ENCODE data around the gene DSTYK. TPM values are rescaled to one million over a fixed set of nuclear protein-coding genes. Genes with fewer than 3 reads are reported as not detected.

Gene DSTYK
- polyA plus RNA-seq, 1 donor from 2014 or later: 12.1 TPM

- H3K27me3 ChIP-seq (ENCODE audit: insufficient read depth, low read depth, low read length): no peaks in the 10 kb centered on the region
- H3K36me3 ChIP-seq (ENCODE audit: insufficient read depth, low read length): no peaks in the 10 kb centered on the region
- no peak overlapping the region for H2AFZ ChIP-seq (ENCODE audit: low read depth, low read length)
- peaks cover 17% of the 10 kb centered on the region for H3K79me2 ChIP-seq (replicated peaks; ENCODE audit: insufficient read depth, low read length)
- H3K9me3 ChIP-seq (ENCODE audit: low read length): no peaks in the 10 kb centered on the region
- H3F3A ChIP-seq (ENCODE audit: insufficient read depth, low read length, poor library complexity, severe bottlenecking): no peaks in the 10 kb centered on the region
- no peak for TF ChIP-seq TAF1 (IDR thresholded peaks at IDR 0.05; ENCODE audit: low read depth)
- H3K9ac ChIP-seq (ENCODE audit: low read length): no peak overlapping the region
- no peaks in the 10 kb centered on the region for H4K20me1 ChIP-seq (ENCODE audit: insufficient read depth)
- H3K4me2 ChIP-seq (ENCODE audit: low read length): no peak overlapping the region
- H3K4me3 ChIP-seq (ENCODE audit: low read length): no peak overlapping the region
- no peak overlapping the region for H3K27ac ChIP-seq (ENCODE audit: low read length)
- no peaks in the 10 kb centered on the region for H3K9me2 ChIP-seq (ENCODE audit: insufficient read depth, low read length)
Measured at GRCh38 chr1:205192287-205192686, 19.2 kb downstream of the DSTYK start.

- Histone ChIP-seq H3K9me3 (ENCODE audit: low read length) (no peaks in the 10 kb centered on the region), H4K20me1 (ENCODE audit: insufficient read depth) (no peaks in the 10 kb centered on the region), H3K36me3 (ENCODE audit: insufficient read depth, low read length) (no peaks in the 10 kb centered on the region), H3K27ac (ENCODE audit: low read length) (no peak overlapping the region), H3K9me2 (ENCODE audit: insufficient read depth, low read length) (no peaks in the 10 kb centered on the region), H3K9ac (ENCODE audit: low read length) (no peak overlapping the region), H3K27me3 (ENCODE audit: insufficient read depth, low read depth, low read length) (no peaks in the 10 kb centered on the region), H2AFZ (ENCODE audit: low read depth, low read length) (no peak overlapping the region), H3K79me2 (replicated peaks; ENCODE audit: insufficient read depth, low read length) (peaks cover 17% of the 10 kb centered on the region), H3F3A (ENCODE audit: insufficient read depth, low read length, poor library complexity, severe bottlenecking) (no peaks in the 10 kb centered on the region), H3K4me2 (ENCODE audit: low read length) (no peak overlapping the region), H3K4me3 (ENCODE audit: low read length) (no peak overlapping the region)
- TF ChIP-seq TAF1 (IDR thresholded peaks at IDR 0.05; ENCODE audit: low read depth) (no peak), RAD21 (conservative IDR thresholded peaks at IDR 0.05) (no peak), MXI1 (conservative IDR thresholded peaks at IDR 0.05; ENCODE audit: poor library complexity, severe bottlenecking) (no peak), EP300 (conservative IDR thresholded peaks at IDR 0.05; ENCODE audit: poor library complexity, severe bottlenecking) (no peak), POLR2AphosphoS5 (IDR thresholded peaks at IDR 0.05) (no peak), EZH2 (IDR thresholded peaks at IDR 0.05; ENCODE audit: borderline replicate concordance, insufficient read depth, low read length, poor library complexity, severe bottlenecking) (no peak), REST (IDR thresholded peaks at IDR 0.05; ENCODE audit: borderline replicate concordance) (no peak), SMC3 (conservative IDR thresholded peaks at IDR 0.05; ENCODE audit: poor library complexity) (no peak)
- TF ChIP-seq, protein P1, sequence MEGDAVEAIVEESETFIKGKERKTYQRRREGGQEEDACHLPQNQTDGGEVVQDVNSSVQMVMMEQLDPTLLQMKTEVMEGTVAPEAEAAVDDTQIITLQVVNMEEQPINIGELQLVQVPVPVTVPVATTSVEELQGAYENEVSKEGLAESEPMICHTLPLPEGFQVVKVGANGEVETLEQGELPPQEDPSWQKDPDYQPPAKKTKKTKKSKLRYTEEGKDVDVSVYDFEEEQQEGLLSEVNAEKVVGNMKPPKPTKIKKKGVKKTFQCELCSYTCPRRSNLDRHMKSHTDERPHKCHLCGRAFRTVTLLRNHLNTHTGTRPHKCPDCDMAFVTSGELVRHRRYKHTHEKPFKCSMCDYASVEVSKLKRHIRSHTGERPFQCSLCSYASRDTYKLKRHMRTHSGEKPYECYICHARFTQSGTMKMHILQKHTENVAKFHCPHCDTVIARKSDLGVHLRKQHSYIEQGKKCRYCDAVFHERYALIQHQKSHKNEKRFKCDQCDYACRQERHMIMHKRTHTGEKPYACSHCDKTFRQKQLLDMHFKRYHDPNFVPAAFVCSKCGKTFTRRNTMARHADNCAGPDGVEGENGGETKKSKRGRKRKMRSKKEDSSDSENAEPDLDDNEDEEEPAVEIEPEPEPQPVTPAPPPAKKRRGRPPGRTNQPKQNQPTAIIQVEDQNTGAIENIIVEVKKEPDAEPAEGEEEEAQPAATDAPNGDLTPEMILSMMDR (IDR thresholded peaks at IDR 0.05; ENCODE audit: poor library complexity, severe bottlenecking): no peak
Measured at GRCh38 chr1:205191622-205192021, 19.9 kb downstream of the DSTYK start.

Measured in neural cell (in vitro differentiated cells).